ENCODE data around the gene NCAM1. TPM values are rescaled to one million over a fixed set of nuclear protein-coding genes. Genes with fewer than 3 reads are reported as not detected.

The NCAM1 gene
- total RNA-seq, 1 donor from 2014 or later: 3.3 TPM

DNA sequence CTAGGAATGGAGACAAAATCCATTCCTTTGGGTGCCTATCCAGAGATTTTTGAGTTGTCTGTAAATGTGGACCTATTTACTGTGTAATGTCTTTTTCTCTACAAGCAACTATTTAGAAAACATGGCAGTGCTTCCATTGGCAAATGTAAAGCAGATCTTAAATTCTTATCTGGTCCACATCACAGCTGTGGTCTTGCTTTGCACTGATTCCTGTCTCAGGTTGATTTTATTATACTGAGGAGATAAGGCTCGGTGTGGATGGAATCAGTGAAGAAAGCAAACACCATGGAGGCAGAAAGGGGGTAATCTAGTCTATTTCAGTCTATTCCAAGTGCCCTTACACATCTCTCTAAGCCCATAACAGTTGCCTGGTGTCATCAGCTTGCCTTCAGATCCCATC is 160.5 kb downstream of the NCAM1 start:
- no peaks in the 10 kb centered on the region for H3K27me3 ChIP-seq
- H3K36me3 ChIP-seq: no peaks in the 10 kb centered on the region
- DNase-seq (ENCODE audit: low spot score in 2 of 2): no peak
- H3K4me3 ChIP-seq: no peak overlapping the region
- H3K4me1 ChIP-seq: peaks cover 0 to 17% of the 10 kb centered on the region in 2 donors
- no peaks in the 10 kb centered on the region for H3K9me3 ChIP-seq
- intact Hi-C loops (cut with DNase I): no loop called here
- no peak overlapping the region for H3K27ac ChIP-seq
- TF ChIP-seq, protein P1, sequence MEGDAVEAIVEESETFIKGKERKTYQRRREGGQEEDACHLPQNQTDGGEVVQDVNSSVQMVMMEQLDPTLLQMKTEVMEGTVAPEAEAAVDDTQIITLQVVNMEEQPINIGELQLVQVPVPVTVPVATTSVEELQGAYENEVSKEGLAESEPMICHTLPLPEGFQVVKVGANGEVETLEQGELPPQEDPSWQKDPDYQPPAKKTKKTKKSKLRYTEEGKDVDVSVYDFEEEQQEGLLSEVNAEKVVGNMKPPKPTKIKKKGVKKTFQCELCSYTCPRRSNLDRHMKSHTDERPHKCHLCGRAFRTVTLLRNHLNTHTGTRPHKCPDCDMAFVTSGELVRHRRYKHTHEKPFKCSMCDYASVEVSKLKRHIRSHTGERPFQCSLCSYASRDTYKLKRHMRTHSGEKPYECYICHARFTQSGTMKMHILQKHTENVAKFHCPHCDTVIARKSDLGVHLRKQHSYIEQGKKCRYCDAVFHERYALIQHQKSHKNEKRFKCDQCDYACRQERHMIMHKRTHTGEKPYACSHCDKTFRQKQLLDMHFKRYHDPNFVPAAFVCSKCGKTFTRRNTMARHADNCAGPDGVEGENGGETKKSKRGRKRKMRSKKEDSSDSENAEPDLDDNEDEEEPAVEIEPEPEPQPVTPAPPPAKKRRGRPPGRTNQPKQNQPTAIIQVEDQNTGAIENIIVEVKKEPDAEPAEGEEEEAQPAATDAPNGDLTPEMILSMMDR (IDR thresholded peaks at IDR 0.05): no peak

DNA sequence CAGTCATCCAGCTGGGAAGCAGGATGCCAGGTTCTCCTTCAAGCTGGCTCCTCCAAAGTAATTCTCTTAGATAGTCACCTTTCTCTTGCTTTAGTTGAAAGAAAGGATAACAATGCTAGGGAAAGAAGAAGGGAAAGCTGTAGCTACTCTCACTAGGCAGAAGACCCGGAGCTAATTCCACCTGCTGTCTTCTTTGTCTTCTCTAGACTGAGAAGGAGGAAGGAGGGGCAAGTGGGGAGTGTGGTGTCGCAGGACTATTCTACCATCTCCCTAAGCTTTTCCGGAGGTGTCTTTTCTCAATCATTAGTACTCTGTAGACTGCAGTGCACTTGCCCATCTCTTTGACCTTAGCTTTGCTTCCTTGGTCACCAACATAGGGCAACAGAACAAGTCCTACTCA is 162.8 kb downstream of the NCAM1 start:
- peaks cover 0 to 9% of the 10 kb centered on the region in 2 donors for H3K4me1 ChIP-seq

DNA sequence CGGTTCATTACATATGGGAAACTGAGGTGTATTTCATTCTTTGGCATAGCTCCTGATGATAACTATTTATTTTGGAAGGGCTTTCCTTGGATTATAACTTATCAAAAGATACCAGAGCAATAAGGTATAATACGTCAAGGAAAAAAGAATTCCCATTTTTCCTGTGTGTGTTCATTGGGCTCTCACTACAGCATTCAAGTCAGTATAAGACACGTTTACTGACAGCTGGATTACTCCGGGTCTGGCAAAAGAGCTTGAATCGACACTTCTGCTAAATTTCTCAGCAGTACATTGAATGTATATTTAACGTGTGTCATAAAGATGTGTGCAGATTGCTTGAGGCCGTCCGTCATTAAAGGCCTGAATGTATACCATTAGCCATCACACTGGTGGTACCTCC is 163.4 kb downstream of the NCAM1 start:
- H3K4me1 ChIP-seq: peaks cover 0 to 4% of the 10 kb centered on the region in 2 donors
- DNase-seq (ENCODE audit: low spot score in 2 of 2): no peak
- intact Hi-C loops (cut with DNase I): no loop called here

More for the DNA sequence above, 162.8 kb downstream of the NCAM1 start:
- Histone ChIP-seq H3K4me3 (no peak overlapping the region), H3K36me3 (no peaks in the 10 kb centered on the region), H3K27me3 (no peaks in the 10 kb centered on the region), H3K27ac (no peak overlapping the region), H3K9me3 (no peaks in the 10 kb centered on the region)
- DNase-seq (ENCODE audit: low spot score in 2 of 2): no peak
- intact Hi-C loops (cut with DNase I): no loop called here
- TF ChIP-seq, protein P1 (IDR thresholded peaks at IDR 0.05): no peak

DNA sequence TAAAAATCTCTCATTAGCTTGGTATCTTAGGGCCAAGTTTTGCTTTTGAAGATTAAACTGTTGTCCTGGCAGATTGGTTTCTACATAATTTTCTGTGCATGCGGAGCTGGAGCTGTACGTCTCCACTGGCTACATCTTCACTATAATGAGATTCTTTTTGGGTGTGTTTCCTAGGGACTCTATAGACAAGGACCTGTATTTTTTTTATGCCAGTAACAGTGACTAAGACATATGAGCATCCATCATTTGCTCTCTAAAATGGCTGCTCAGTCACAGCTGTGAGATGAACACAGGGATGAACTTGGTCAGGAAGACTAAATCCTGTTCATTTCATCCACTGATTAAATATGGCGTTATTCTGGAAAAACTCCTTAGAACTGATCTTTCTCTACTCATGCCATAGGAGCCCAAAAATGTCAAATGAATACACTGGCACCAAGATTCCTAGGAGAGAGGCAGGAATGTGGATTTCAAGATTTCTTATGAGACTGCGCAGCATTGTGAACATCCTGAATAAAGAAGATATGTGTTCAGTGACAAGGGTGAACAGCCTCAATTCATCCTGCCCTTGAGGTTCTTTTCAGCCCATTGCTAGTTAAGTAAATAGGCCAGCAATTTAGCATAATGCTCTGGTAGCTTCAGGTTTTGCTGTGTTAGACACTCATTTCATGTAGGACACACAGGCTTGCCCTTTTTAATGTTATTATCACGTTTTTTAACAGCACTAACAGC is 168.2 kb downstream of the NCAM1 start:
- intact Hi-C loops (cut with DNase I): no loop called here
- no peak overlapping the region for H3K27ac ChIP-seq
- H3K4me3 ChIP-seq: no peak overlapping the region
- DNase-seq (ENCODE audit: low spot score in 2 of 2): no peak
- H3K36me3 ChIP-seq: no peaks in the 10 kb centered on the region
- TF ChIP-seq, protein P1 (IDR thresholded peaks at IDR 0.05): no peak
- H3K9me3 ChIP-seq: no peaks in the 10 kb centered on the region
- H3K4me1 ChIP-seq: no peaks in the 10 kb centered on the region
- H3K27me3 ChIP-seq: no peaks in the 10 kb centered on the region

More for the DNA sequence above, 163.4 kb downstream of the NCAM1 start:
- TF ChIP-seq, protein P1 (IDR thresholded peaks at IDR 0.05): no peak
- Histone ChIP-seq H3K4me3 (no peak overlapping the region), H3K9me3 (no peaks in the 10 kb centered on the region), H3K27ac (no peak overlapping the region), H3K36me3 (no peaks in the 10 kb centered on the region), H3K27me3 (no peaks in the 10 kb centered on the region)

DNA sequence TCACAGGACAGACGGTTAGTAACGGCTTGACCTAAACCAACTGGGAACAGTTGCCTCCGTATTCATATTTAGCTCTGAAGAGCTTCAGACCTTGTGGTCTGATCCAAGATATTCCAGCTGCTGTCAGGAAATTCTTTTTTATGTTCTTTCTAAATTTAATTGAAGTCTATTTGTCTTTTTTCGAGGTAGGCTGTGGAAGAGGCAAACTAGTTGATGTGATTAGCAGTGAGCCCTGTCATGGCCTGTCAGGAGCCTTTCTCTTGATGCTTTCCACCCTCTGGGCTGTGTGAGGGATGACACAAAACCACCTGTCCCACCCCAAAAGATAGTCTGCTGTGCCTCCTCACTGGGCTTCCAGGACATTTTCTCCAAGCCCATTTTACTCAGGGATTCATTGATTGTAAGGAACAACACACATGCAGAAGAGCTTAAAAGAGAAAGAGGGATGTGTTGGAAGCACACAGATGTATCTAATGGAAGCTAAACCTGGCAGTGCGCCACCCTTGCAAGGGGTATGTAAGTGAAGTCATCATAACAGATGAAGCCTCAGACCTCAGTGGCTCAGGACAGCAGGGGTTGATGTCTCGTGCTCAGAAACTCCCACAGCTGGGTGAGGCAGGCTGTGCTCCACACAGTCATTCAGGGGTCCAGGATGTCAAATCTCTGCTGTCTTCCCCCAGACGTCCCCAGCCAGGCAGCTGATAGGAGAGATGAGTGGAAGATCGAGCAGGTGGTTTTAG is 170.0 kb downstream of the NCAM1 start:
- H3K36me3 ChIP-seq: no peaks in the 10 kb centered on the region
- no peaks in the 10 kb centered on the region for H3K9me3 ChIP-seq
- no peak for DNase-seq (ENCODE audit: low spot score in 2 of 2)
- no peaks in the 10 kb centered on the region for H3K27me3 ChIP-seq
- no peaks in the 10 kb centered on the region for H3K4me1 ChIP-seq
- no peak overlapping the region for H3K4me3 ChIP-seq
- intact Hi-C loops (cut with DNase I): no loop called here
- no peak overlapping the region for H3K27ac ChIP-seq
- TF ChIP-seq, protein P1 (IDR thresholded peaks at IDR 0.05): no peak

All from ascending aorta (tissue), 2 donors.